GM12878 (cell line): ENCODE measurements around the gene SCUBE2. TPM values are rescaled to one million over a fixed set of nuclear protein-coding genes. Genes with fewer than 3 reads are reported as not detected.

ENCODE experiments used
- ATAC-seq: fragments of 200-7000 bp; cut with Tn5 transposase; 3 replicates; pipeline ENCODE4 v1.9.1; 2020; ENCODE audit warnings: mild to moderate bottlenecking, moderate library complexity
- BruUV-seq: library from RNA; stranded (reverse); fragments of 400-500 nt; replicated peaks from 2 replicates; lab custom pipeline; 2021; lab: Mats Ljungman, UMichigan
- CTCF ChIA-PET: fragments of 300-600 bp; sonication (Branson Sonifier 250); formaldehyde crosslinking; extraction: SDS; loops from one replicate; lab custom pipeline; 2021; ENCODE audit warnings: inconsistent platforms; lab: Yijun Ruan, JAX
- POLR2A ChIA-PET: fragments of 350-600 bp; formaldehyde crosslinking; extraction: SDS; loops from one replicate; lab custom pipeline; 2021; ENCODE audit warnings: inconsistent platforms; lab: Charles Lee
- RAD21 ChIA-PET: fragments of 300-600 bp; sonication (Branson Sonifier 250); formaldehyde crosslinking; loops from one replicate; lab custom pipeline; 2023; ENCODE audit warnings: antibody characterized with exemption; ENCODE audit not compliant: unreplicated experiment; lab: Charles Lee
- SMC1A ChIA-PET: fragments of 300-600 bp; sonication (Branson Sonifier 250); formaldehyde crosslinking; loops from one replicate; lab custom pipeline; 2023; ENCODE audit not compliant: unreplicated experiment, uncharacterized antibody; lab: Charles Lee
- DNase-seq: peaks from one replicate; pipeline ENCODE4 v3.0.0-alpha.2; 2011; ENCODE audit warnings: low read depth, low spot score
- FAIRE-seq: peaks from 3 replicates; lab custom pipeline; 2011; peaks lifted over from hg19 to GRCh38; lab: Jason Lieb, UNC
- H2AFZ ChIP-seq: 2 replicates; pipeline ENCODE4 v1.6.0; 2011; ENCODE audit warnings: low read depth, low read length, control low read depth; ENCODE audit not compliant: control insufficient read depth
- H3K27ac ChIP-seq: 2 replicates; pipeline ENCODE4 v1.5.1; 2011; ENCODE audit warnings: control low read depth; ENCODE audit not compliant: control insufficient read depth, insufficient read depth
- H3K27me3 ChIP-seq, 2 experiments: replicated peaks in 1 of 2; 2 replicates each; pipeline versions ENCODE4 v1.6.0 to v1.6.1; 2011; ENCODE audit warnings: low read length in 1 of 2; ENCODE audit not compliant: control insufficient read depth in 2 of 2, insufficient read depth in 2 of 2
- H3K36me3 ChIP-seq, 2 experiments: 2 replicates each; pipeline ENCODE4 v1.5.1; 2011; ENCODE audit warnings: low read length in 1 of 2; ENCODE audit not compliant: control insufficient read depth in 2 of 2, insufficient read depth in 2 of 2
- H3K4me1 ChIP-seq: 2 replicates; pipeline ENCODE4 v1.6.1; 2011; ENCODE audit warnings: mild to moderate bottlenecking, low read length, moderate library complexity, mixed read lengths; ENCODE audit not compliant: control insufficient read depth, insufficient read depth
- H3K4me2 ChIP-seq: 2 replicates; pipeline ENCODE4 v1.6.0; 2011; ENCODE audit warnings: control low read depth; ENCODE audit not compliant: control insufficient read depth, insufficient read depth
- H3K4me3 ChIP-seq: fragments of 200-600 bp; sonication (generic); 2 replicates; pipeline ENCODE4 v1.5.1; 2016
- H3K79me2 ChIP-seq: 2 replicates; pipeline ENCODE4 v1.6.0; 2011; ENCODE audit warnings: low read length; ENCODE audit not compliant: control insufficient read depth, insufficient read depth
- H3K9ac ChIP-seq: 2 replicates; pipeline ENCODE4 v1.8.0; 2011; ENCODE audit warnings: low read length, control low read depth, mixed read lengths; ENCODE audit not compliant: control insufficient read depth, insufficient read depth
- H3K9me3 ChIP-seq: replicated peaks from 3 replicates; pipeline ENCODE4 v1.5.1; 2011; ENCODE audit warnings: mild to moderate bottlenecking, low read length; ENCODE audit not compliant: control insufficient read depth, insufficient read depth
- H4K20me1 ChIP-seq: 2 replicates; pipeline ENCODE4 v1.6.0; 2011; ENCODE audit not compliant: control insufficient read depth, insufficient read depth
- BHLHE40 ChIP-seq, 2 experiments: fragments of 450-650 bp in 1 of 2; IDR thresholded peaks; 2 replicates each; pipeline ENCODE4 v1.6.1; 2011 to 2017; ENCODE audit warnings: low read depth in 2 of 2, borderline replicate concordance in 1 of 2, improper control_type of control experiment in 1 of 2, low read length in 1 of 2, mild to moderate bottlenecking in 1 of 2
- CHD1 ChIP-seq: IDR thresholded peaks from 2 replicates; pipeline ENCODE4 v1.6.1; 2012; ENCODE audit warnings: low read depth, low read length, improper control_type of control experiment
- CREB1 ChIP-seq: IDR thresholded peaks from 2 replicates; pipeline ENCODE4 v1.6.1; 2012; ENCODE audit warnings: low read depth, mild to moderate bottlenecking, inconsistent platforms
- ESRRA ChIP-seq: IDR thresholded peaks from 2 replicates; pipeline ENCODE4 v1.6.1; 2012; ENCODE audit warnings: mild to moderate bottlenecking, low read length, improper control_type of control experiment
- HDGF ChIP-seq: fragments of 450-650 bp; IDR thresholded peaks from 2 replicates; pipeline ENCODE4 v1.6.1; 2016; ENCODE audit warnings: antibody characterized with exemption
- MTA3 ChIP-seq: IDR thresholded peaks from 2 replicates; pipeline ENCODE4 v1.6.1; 2012; ENCODE audit warnings: low read length, inconsistent platforms, borderline replicate concordance
- STAT1 ChIP-seq: fragments of 450-650 bp; conservative IDR thresholded peaks from 2 replicates; pipeline ENCODE4 v1.6.1; 2014; ENCODE audit warnings: antibody characterized with exemption, mild to moderate bottlenecking
- TCF3 ChIP-seq: IDR thresholded peaks from 2 replicates; pipeline ENCODE4 v1.6.1; 2012; ENCODE audit warnings: low read depth, mild to moderate bottlenecking, low read length, borderline replicate concordance; ENCODE audit not compliant: insufficient read depth
- TCF7 ChIP-seq: IDR thresholded peaks from 2 replicates; pipeline ENCODE4 v1.6.1; 2014; ENCODE audit warnings: antibody characterized with exemption, borderline replicate concordance
- WGBS: methylation state at CpG from one replicate; pipeline ENCODE4 v1.1.6; 2016; ENCODE audit warnings: low lambda C conversion rate; ENCODE audit not compliant: insufficient replicate concordance, insufficient coverage; ENCODE audit errors: missing lambda C conversion rate; 5-methylcytosine and 5-hydroxymethylcytosine counted together
- in situ Hi-C: fragments of 300-500 bp; cut with MboI; formaldehyde crosslinking; loops from 9 replicates; pipeline ENCODE4 v1.14.3; 2018; ENCODE audit warnings: mixed read lengths
- intact Hi-C: fragments of 100-400 bp; cut with micrococcal nuclease; formaldehyde crosslinking; loops from one replicate; pipeline ENCODE4 v1.14.2; 2022; ENCODE audit not compliant: unreplicated experiment
- polyA plus RNA-seq, 11 experiments: library from polyadenylated mRNA; depleted of rRNA in 4 of 11; unstranded in 6 of 11; stranded (reverse) in 5 of 11; fragments of >200 nt; fragmentation: Nextera tagmentation in 4 of 11; fragmentation: Illumina TruSeq in 1 of 11; extraction: Ambion mirVana in 4 of 11; extraction: Trizol in 1 of 11; gene quantifications; 1 replicate in 1 of 11; 2 replicates in 10 of 11; pipeline versions ENCODE4 v1.2.1 to v1.2.3, GENCODE V29; 2011 to 2016; ENCODE audit warnings: inconsistent platforms in 2 of 11, missing spikeins in 2 of 11, low read depth in 1 of 11
- total RNA-seq, 4 experiments: library from RNA; depleted of rRNA in 3 of 4; stranded (reverse); fragments of >200 nt in 3 of 4; fragmentation: Illumina TruSeq in 1 of 4; extraction: Trizol in 1 of 4; gene quantifications; 2 replicates each; pipeline versions ENCODE4 v1.2.1 to v1.2.3, GENCODE V29; 2013 to 2021
- TF ChIP-seq, protein P1 (sequence below): fragments of 450-650 bp; IDR thresholded peaks from 2 replicates; pipeline ENCODE4 v1.6.1; 2017; ENCODE audit warnings: mild to moderate bottlenecking, moderate library complexity
- TF ChIP-seq, protein P2 (sequence below): fragments of 450-650 bp; IDR thresholded peaks from 2 replicates; pipeline ENCODE4 v1.6.1; 2017; ENCODE audit warnings: low read depth, mild to moderate bottlenecking, moderate library complexity
- TF ChIP-seq, protein P3 (sequence below): fragments of 450-650 bp; formaldehyde crosslinking; IDR thresholded peaks from 2 replicates; pipeline ENCODE4 v1.4.0; 2022; ENCODE audit warnings: mild to moderate bottlenecking, moderate library complexity

Gene SCUBE2
- total and polyA plus RNA-seq, 10 of the 15 experiments (the other 5 are each of a cell fraction or from before 2014, with no cell fraction given), result 0.12 to 0.56 (median 0.31) TPM; not detected in 2

DNA sequence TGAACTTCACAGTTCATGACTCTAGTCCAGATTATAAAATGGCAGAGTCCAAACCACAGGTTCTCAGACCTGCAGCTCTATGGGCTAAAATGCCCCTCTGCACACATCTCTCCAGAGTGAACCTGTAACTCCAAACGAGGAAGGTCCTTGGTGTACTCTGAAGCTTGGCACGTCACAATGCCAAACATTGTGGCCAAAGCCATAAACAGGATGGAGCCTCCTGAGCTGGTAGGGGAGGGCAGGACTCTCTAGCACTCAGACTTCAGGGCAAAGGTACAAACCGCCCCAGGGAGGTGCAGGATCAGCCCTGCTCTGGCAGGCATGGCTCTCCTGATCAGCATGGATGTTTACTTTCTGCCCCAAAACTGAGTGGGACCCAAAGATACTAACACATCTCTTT is 2.3 kb downstream of the SCUBE2 start:
- H3K27ac ChIP-seq, result no peak overlapping the region
- no TSS peak for BruUV-seq
- in situ Hi-C loops (no loop called here), intact Hi-C loops (no loop called here)
- POLR2A ChIA-PET, result no interaction called here
- WGBS, result 14% methylated on average over 3 of the region's 3 CpGs
- no peaks in the 10 kb centered on the region for H3K9me3 ChIP-seq
- FAIRE-seq (no peak), DNase-seq (no peak), ATAC-seq (no peak)
- peaks cover 13 to 26% of the 10 kb centered on the region in 2 experiments for H3K27me3 ChIP-seq
- no peak overlapping the region for H3K4me2 ChIP-seq
- TF ChIP-seq, protein P1, sequence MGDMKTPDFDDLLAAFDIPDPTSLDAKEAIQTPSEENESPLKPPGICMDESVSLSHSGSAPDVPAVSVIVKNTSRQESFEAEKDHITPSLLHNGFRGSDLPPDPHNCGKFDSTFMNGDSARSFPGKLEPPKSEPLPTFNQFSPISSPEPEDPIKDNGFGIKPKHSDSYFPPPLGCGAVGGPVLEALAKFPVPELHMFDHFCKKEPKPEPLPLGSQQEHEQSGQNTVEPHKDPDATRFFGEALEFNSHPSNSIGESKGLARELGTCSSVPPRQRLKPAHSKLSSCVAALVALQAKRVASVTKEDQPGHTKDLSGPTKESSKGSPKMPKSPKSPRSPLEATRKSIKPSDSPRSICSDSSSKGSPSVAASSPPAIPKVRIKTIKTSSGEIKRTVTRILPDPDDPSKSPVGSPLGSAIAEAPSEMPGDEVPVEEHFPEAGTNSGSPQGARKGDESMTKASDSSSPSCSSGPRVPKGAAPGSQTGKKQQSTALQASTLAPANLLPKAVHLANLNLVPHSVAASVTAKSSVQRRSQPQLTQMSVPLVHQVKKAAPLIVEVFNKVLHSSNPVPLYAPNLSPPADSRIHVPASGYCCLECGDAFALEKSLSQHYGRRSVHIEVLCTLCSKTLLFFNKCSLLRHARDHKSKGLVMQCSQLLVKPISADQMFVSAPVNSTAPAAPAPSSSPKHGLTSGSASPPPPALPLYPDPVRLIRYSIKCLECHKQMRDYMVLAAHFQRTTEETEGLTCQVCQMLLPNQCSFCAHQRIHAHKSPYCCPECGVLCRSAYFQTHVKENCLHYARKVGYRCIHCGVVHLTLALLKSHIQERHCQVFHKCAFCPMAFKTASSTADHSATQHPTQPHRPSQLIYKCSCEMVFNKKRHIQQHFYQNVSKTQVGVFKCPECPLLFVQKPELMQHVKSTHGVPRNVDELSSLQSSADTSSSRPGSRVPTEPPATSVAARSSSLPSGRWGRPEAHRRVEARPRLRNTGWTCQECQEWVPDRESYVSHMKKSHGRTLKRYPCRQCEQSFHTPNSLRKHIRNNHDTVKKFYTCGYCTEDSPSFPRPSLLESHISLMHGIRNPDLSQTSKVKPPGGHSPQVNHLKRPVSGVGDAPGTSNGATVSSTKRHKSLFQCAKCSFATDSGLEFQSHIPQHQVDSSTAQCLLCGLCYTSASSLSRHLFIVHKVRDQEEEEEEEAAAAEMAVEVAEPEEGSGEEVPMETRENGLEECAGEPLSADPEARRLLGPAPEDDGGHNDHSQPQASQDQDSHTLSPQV, result no peak
- TF ChIP-seq, protein P2, sequence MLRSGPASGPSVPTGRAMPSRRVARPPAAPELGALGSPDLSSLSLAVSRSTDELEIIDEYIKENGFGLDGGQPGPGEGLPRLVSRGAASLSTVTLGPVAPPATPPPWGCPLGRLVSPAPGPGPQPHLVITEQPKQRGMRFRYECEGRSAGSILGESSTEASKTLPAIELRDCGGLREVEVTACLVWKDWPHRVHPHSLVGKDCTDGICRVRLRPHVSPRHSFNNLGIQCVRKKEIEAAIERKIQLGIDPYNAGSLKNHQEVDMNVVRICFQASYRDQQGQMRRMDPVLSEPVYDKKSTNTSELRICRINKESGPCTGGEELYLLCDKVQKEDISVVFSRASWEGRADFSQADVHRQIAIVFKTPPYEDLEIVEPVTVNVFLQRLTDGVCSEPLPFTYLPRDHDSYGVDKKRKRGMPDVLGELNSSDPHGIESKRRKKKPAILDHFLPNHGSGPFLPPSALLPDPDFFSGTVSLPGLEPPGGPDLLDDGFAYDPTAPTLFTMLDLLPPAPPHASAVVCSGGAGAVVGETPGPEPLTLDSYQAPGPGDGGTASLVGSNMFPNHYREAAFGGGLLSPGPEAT, result no peak
- TF ChIP-seq MTA3 (no peak), ESRRA (no peak), CHD1 (no peak), TCF3 (no peak), CREB1 (no peak), HDGF (no peak), BHLHE40 (IDR thresholded peaks at IDR 0.05; ENCODE audit: borderline replicate concordance in 1 of 2, low read depth in 2 of 2, low read length in 1 of 2) (no peak), TCF7 (no peak), STAT1 (no peak)
- TF ChIP-seq, protein P3, sequence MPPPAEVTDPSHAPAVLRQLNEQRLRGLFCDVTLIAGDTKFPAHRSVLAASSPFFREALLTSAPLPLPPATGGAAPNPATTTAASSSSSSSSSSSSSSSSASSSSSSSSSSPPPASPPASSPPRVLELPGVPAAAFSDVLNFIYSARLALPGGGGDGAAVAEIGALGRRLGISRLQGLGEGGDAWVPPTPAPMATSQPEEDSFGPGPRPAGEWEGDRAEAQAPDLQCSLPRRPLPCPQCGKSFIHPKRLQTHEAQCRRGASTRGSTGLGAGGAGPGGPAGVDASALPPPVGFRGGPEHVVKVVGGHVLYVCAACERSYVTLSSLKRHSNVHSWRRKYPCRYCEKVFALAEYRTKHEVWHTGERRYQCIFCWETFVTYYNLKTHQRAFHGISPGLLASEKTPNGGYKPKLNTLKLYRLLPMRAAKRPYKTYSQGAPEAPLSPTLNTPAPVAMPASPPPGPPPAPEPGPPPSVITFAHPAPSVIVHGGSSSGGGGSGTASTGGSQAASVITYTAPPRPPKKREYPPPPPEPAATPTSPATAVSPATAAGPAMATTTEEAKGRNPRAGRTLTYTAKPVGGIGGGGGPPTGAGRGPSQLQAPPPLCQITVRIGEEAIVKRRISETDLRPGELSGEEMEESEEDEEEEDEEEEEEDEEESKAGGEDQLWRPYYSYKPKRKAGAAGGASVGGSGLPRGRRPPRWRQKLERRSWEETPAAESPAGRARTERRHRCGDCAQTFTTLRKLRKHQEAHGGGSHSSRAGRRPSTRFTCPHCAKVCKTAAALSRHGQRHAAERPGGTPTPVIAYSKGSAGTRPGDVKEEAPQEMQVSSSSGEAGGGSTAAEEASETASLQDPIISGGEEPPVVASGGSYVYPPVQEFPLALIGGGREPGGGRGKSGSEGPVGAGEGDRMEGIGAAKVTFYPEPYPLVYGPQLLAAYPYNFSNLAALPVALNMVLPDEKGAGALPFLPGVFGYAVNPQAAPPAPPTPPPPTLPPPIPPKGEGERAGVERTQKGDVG, result no peak
- CTCF ChIA-PET, result interaction anchor here (0.8 to 2.2 kb wide), 10 partner anchors 10 to 417 kb away, joined by 3 to 8 read pairs (median 3); no protein-coding TSS in a partner anchor
- RAD21 ChIA-PET, result interaction anchor here (0.7 to 1.2 kb wide), 2 partner anchors 29 to 44 kb away, joined by 3 read pairs; no protein-coding TSS in a partner anchor
- H3K4me1 ChIP-seq, result no peaks in the 10 kb centered on the region
- no peak overlapping the region for H3K4me3 ChIP-seq
- H3K9ac ChIP-seq, result no peak overlapping the region
- H3K36me3 ChIP-seq, result no peaks in the 10 kb centered on the region
- SMC1A ChIA-PET, result interaction anchor here (0.6 to 2.0 kb wide), 8 partner anchors 12 to 74 kb away, joined by 3 to 7 read pairs (median 4); no protein-coding TSS in a partner anchor
- H2AFZ ChIP-seq, result no peak overlapping the region; the same call in 1 of the 2 replicates
- H3K79me2 ChIP-seq, result no peaks in the 10 kb centered on the region
- no peaks in the 10 kb centered on the region for H4K20me1 ChIP-seq
